GM19328 (cell line): ENCODE results near the gene WFDC5.

Experiments
- ATAC-seq: cut with Tn5 transposase; IDR thresholded peaks from one replicate; pipeline ENCODE4 v1.9.1; 2021; ENCODE audit warnings: mild to moderate bottlenecking, moderate library complexity; ENCODE audit not compliant: unreplicated experiment

The WFDC5 gene

DNA sequence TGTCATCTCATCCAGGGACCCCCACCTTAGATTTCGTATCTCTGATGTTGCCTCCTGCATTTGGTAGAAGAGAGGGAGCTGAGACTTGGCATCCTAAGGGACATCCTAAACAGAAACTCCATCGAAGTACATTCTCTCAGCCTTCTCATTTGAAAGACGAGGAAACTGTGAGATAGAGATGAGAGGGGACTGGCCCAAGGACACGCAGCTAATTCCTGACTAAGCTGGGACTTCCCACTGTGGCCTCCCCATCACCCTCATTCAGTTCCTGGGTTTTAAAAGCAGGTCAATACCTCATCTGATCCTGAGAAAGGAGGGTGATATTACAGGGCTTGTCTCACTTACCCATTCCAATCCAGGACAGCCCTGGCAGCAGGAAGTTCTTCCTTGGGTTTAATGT is 855 bp upstream of the WFDC5 start:
- ATAC-seq: no peak

DNA sequence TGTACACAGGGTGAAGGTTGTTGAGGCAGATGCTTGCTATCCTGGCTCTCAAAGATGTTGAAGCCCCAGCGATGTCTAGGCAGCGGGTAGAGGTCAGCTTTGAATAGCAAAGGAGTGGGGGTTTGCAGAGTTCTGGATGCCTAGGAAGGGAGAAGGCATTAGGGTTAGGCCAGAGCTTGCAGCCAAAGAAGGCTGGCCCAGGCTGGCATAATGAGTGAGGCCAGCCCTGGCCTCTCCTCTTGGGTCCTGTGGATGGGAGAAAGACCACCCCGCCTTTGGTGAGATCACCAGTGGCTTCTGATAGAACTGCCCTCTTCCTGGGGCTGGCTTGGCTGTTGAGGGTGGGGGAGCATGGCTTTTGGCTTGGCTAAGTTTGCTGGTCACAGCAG is 406 bp upstream of the WFDC5 start:
- no peak for ATAC-seq

DNA sequence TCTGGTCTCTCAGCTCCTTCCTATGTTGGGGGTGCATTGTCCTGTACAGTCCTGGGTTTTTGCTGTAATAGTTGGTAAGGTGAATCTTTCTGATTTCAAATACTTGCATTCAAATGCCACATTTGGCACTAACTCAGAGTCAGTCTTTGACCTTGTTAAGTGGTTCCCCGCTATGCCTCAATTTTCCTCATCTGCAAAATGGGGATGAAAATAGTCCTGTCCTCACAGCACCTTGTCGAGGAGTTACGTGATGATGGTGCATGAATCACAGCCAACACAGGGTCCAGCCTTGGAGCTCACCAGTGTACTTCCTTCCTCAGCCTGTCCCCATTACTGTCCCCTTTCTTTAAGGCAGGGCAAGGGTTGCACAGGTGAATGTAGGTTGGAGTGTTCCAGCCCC is 1.1 kb downstream of the WFDC5 start:
- ATAC-seq: no peak

DNA sequence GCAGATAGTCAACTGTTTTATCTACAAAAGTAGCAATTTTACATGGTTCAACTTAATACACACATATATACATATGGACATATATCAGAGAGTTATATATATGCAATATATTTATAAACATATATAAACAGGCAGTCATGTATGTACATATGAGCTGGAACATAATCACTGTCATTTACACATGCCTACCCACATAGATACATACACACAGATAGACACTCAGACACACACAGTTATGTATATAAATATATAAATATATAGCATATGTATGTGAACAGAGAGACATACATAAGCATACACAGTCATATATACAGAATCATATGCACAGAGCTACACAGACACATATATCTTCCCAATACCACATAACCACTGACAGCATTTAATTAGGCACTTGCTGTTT is 2.2 kb downstream of the WFDC5 start:
- no peak for ATAC-seq

DNA sequence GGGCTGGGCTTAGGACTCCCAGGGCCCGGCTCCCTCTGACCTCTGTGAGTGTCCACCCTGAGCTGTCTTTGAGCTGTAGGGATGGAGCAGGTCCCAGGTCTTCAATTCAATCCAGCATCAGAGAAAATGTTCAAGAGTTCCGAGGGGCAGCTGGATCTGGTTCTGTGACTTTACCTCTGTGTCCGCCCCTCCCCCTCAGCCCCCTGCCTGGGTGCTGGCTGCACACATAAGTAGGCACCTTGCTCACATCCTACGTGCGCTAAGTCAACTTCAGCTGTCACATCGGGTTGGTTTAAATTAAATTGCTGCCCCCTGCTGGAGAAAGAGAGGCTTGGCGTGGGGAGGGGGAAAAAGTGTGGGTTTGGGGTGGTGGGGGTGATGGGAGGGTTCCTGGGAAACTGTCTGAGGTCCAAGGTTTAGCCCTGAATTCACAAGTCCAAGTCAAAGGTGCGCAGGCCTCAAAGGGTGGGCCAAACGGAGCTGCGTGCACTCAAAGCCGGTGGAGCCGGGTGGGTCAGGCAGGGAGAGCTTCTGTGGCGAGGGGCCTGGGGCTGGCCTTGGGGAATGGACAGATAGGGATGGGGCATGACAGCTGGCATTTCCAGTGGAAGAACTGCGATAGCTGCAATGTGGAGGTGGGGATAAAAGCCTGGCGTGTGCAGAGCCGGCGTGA is 3.0 kb downstream of the WFDC5 start:
- ATAC-seq: no peak

DNA sequence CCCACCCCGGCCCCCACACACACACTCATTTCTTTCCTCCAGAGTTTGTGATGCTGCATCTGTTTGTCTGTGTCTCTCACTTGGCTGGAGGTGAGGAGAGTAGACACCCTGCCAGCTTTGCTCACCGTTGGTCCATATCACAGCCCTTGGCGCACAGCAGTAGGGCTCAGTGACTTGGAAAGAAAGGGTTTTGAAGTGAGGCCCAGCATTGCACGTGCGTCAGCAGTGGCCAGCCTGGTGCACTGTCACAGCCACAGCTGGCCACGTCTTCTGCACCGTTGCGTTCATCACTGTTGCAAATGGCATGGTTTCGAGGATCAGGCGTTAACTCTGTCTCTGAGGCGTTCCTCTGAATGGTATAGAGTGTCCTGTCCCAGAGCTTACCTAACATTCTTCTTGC is 3.7 kb downstream of the WFDC5 start:
- no peak for ATAC-seq

DNA sequence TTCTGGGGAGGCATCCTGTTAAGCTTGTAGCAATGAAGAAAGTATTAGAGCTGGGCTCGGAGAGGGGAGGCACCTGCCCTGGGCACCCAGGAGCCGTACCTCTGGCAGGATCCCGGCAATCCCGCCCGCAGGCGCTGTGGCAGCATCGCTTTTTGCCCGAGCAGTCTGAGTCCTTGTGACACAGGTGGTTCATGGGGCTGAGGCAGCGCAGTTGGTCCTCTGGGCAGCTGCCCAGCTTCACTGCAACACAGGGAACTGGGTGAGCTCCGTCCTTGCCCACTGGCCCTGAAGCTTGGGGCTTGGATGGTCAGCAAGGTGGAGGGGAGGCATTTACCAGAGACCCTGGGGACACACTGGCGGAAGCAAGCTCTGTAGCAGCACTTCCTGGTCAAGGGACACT is 4.7 kb downstream of the WFDC5 start:
- no peak for ATAC-seq

DNA sequence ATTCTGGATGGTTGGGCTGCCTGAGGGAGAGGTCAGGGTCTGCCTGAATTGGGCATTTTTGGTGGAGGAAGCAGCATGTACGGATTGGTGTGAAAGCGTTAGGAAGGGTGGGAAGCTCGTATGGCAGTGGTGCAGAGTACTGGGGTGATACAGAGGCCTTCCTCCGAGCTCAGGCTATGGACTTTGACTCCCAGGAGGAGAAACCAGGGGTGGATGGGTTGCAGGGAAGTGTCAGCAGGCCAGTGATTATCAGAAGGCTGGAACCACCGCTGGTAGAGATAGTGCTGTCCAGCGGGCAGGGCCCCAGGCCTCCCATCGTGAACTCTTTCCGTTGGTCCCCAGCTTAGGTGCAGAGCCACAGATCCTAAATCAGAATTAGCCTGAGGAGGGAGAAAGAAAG is 5.3 kb downstream of the WFDC5 start:
- ATAC-seq: no peak

DNA sequence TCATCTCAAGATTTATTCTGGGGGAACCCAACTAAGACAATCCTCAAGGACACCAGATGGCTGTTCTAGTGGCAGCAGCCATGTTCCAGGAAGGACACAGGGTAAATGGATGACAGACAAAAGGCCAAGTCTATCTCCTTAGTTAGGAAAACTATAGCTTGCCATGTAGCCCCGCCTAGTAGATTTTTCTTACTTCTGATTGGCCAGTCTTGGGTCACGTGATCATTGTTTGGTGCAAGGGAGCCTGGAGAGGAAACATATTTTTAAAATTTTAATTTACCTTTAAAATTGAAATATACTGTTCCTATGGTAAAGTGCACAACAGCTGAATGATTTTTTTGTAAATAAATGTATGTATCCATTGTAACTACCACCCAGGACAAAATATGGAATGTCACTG is 9.7 kb downstream of the WFDC5 start:
- no peak for ATAC-seq

DNA sequence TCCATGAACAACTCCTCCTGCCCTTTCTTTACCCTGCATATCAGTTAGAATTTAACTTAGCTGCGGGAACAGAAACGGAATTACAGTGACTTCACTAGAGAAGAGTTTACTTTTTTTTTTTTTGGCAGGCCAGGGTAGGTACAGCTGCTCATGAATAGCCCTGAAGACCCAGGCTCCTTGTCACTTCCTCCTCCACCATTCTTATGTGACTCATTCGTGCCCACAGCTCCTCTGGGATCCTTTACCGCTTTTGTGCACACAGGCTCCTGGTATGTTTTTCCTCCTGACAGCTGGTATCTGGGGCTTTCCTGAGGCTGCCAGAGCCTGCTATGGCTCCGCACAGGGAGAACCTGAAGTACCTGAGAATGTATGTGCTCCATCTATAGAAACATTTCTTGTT is 10.2 kb downstream of the WFDC5 start:
- no peak for ATAC-seq

DNA sequence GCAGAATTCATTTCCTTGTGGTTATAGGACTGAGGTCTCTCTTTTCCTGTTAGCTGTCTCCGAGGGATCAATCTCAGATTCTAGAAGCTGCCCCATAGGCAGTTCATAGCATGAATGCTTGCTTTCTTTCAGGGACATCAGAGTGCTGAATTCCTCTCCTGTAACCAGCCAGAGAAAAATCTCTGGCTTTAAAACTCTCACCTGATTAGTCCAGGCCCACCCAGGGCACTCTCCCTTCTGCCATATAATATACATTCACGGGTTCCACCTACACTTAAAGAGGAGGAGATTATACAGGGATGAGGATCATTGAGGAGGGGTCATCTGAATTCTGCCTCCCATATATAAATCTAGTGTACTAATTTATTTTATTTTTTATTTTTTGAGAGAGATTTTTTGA is 11.9 kb downstream of the WFDC5 start:
- ATAC-seq: no peak

DNA sequence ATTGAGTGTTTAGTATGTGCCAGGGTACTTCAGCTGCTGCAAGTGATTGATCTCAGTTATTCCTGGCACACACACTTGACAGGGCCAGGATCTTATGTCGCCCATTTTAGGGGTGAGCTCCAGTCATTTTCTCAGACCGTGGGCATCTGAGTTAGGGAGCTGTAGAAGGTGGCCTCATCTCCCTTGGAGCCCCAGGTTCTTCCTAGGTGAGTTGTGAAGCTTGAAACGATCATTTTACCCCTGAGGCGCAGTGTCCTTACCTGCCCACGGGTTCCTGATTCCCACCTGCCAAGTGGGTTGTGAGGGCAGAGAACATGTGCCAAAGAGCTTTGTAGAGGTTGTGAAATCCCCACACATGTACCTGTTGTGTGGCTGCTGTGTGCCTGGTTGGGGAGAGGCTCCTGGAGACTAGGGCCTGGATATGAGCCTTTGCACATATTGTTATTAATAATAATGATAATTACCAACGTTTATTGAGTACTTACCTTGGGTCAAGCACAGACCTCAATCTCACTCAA is 13.6 kb downstream of the WFDC5 start:
- no peak for ATAC-seq

DNA sequence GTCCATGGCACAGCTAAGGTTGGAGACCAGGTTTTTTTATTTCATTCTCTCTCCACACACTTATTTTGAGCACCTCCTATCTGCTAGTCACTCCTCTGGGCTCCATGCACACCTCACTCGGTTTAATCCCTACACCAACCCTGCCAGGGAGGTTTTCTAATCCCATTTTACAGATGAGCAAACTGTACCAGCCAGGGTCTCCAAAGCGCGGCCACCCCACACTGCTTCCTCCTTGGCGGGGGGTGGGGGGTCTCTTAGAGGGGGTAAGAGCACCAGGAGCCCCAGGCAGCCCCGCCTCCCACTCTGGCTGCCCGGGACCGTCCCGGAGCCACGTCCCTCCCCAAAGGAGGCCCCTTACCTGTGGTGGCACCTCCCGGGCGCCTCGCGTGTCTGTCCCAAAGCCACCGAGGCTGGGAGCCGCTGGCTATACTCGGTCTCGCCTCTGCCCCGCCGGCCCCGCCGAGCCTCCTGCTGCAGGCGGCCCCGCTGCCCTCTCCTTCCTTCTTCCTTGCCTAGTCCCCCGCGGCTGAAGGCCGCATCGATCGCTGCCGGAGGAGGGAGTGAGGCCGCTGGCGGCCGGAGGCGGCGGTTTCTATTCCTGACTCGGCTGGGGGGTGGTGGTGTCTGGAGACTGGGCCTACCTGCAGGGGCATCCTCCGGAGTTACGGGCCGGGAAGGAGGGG is 14.3 kb downstream of the WFDC5 start, which contains the start of gene KCNS1:
Gene KCNS1, minus strand, starts transcription at position 565 of the 683 bp plus-strand sequence. CDS start 1,891 bp downstream, outside the sequence.
- no peak for ATAC-seq

DNA sequence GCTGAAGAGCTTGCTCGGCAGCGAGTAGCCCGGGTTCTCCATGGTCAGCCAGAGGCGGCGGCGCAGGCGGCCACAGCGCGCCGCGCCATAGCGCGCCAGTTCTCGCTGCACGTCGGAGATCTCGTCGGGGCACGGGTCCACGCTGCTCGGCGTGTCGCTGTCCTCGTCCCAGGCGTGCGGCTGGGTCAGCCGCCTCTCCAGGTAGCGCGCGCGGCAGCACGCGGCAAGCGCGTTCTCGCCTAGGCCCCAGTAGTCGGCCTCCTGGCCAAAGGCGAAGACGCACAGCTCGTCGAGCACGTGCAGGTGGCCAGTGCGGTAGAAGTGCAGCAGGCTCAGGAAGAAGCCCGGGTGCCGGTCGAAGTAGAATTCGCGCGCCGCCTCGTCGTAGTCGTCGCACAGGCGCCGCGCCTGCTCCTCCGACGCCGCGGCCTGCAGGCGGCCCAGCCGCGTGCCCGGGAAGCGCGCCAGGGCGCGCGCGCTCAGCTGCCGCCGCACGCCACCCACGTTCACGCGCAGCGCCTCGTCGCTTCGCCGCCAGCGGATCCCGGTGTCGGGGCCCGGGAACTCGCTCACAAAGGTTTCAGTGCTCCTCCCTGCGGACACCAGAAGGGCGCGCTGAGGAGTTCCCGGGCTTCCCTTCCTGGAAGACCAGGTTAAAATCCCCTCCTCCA is 16.7 kb downstream of the WFDC5 start:
- ATAC-seq: no peak

DNA sequence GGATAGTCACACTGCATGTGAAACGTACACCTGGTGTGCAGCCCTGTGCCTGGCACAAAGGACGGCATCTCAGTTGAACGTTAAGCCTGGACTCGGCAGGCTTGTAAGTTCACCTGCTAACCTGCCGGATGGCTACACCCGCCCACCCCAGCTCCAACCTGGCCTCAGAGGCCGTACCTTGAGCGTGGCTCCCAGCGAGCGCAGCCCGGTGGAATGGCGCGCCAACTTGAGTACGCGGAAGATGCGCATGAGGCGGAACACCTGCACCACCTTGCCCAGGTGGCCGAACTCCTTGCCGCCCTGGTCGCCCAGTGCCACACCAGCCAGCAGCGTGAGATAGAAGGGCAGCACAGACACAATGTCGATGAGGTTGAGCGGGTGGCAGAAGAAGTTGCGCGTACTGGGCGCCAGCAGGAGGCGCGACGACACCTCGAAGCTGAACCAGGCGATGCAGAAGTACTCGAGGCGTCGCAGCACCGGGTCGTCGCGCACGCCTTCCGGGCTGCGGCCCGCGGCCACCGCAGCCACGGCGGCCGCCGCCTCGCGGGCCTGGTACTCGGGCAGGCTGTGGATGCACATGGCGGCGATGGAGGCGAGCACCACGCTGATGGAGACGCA is 17.4 kb downstream of the WFDC5 start:
- no peak for ATAC-seq

DNA sequence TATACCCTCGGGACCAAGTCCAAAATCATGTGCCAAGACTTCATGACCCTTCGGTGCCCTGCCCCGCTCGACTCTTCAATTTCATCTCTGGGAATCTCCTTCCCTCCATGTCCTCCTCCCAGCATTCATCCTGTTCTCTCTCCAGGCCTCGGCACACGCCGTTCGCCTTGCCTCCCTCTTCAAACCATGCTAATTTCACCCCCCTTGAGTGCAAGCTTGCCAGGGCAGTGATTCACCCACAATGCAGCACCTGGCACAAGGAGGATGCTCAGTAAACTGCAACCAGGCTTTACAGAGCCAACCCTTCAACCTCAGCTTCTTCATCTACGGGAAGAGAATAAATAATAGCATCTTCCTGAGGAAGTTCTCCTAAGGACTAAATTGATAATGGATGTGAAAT is 18.2 kb downstream of the WFDC5 start:
- no peak for ATAC-seq

DNA sequence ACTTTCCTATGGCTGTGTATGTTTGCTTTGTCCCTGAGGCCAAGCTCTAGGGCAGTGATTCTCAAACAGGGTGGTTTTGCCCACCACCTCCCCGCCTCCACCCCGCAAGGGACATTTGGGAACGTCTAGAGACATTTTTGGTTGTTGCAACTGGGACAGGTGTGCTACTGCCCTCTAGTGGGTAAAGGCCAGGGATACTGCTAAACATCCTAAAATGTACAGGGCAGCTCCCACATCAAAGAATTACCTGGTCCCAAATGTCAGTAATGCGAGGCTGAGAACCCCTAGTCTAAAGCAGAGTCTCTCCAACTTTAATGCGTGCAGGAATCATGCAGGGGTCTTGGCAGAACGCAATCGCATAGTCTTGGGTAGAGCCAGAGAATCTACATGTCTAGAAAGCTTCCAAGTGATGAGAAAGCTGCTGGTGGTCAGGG is 19.2 kb downstream of the WFDC5 start:
- ATAC-seq: no peak

DNA sequence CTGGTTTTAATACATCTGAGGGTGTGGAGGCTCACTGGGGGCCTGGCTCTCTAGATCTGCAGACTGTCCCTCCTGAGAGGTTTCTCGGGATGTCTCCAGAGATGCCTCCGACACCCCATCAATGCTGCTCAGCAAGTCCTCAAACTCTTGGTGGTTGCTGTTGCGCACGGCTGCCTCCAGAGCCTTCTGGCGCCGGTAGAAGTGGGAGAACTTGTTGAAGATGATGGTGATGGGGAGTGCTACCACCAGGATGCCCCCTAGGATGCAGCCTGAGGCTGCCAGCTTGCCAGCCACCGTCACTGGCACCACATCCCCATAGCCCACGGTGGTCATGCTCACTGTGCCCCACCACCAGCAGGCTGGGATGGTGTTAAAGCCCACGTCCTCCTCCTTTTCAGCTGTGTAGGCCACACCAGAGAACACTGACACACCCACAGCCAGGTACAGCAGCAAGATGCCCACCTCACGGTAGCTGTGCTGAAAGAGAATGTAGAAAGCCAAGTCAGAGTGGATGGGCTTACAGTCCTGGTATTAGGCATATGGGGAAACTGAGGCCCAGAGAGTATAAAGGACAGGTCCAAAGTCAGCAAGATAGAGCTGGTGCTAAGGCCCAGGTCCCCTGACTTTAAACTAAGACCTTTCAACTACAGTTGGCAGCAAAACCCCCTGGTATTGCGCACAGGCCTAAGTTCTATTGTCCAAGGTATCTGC is 20.0 kb downstream of the WFDC5 start:
- ATAC-seq: no peak

DNA sequence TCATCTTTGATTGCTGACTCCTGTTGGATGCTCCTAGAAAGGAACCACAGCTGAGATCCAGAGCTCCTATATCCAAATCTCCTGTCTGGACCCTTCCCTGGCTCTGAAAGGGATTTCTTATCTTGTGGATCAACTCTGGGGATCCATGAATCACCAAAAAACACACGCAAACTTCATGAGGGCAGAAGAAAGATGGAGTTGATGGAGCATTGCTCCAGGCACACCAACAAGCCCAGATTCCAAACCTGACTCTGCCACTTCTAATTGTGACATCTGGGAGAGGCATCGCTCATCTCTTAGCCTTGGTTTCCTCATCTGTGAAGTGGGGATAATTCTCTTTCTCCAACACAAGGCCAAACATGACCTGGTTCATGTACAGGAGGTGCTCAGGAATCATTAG is 20.8 kb downstream of the WFDC5 start:
- ATAC-seq: no peak

DNA sequence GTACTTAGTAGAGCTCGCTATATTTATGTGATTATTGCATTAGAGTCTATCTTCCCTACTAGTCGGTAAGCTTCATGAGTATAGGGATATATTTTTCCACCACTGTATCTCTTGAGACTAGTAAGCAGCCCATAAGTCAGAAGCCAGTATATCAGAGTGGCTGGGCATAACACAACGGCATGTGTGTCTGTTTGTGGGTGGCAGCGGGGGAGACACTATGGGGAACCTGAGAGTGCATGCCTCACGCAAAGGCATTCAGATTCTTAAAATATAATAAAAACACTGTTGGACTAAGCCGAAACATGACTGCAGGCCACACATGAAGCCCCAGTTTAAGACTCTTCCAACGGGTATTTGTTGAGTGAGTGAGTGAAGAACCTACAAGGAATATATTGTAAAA is 22.1 kb downstream of the WFDC5 start:
- no peak for ATAC-seq

DNA sequence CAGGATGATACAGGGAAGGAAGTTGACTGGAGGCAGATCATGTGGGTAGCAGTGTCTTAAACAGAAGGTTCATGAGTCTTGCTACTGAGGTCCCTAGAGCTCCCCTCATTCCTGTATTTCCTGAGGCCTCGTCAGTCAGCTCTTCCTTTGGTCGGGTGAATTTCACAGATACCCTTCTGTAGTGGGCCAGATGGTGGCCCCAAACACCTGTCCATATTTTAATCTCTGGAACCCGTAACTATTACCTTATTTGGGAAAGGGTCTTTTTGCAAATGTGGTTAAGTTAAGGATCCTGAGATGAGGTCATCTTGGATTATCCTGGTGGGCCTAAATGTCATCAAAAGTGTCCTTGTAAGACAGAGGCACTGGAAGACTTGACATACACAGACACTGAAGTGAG is 23.6 kb downstream of the WFDC5 start:
- no peak for ATAC-seq
